HCT116 (cell line): ENCODE measurements around the gene TBXA2R. TPM values are rescaled to one million over a fixed set of nuclear protein-coding genes. Genes with fewer than 3 reads are reported as not detected.

Source experiments
- ATAC-seq: fragments of 200-7000 bp; cut with Tn5 transposase; 2 replicates; pipeline ENCODE4 v1.9.1; 2020; ENCODE audit warnings: mild to moderate bottlenecking, moderate library complexity
- BruUV-seq: library from RNA; stranded (reverse); fragments of 400-500 nt; replicated peaks from 2 replicates; lab custom pipeline; 2021; lab: Mats Ljungman, UMichigan
- CTCF ChIA-PET: fragments of 300-600 bp; sonication (Branson Sonifier 250); formaldehyde crosslinking; loops from one replicate; lab custom pipeline; 2021; ENCODE audit warnings: antibody characterized with exemption; lab: Charles Lee
- POLR2A ChIA-PET: fragments of 300-600, 350-600 bp; sonication (Branson Sonifier 250); formaldehyde crosslinking; loops from one replicate; lab custom pipeline; 2021; ENCODE audit warnings: antibody characterized with exemption; lab: Charles Lee
- RAD21 ChIA-PET, 2 experiments: fragments of 300-600 bp; sonication (Branson Sonifier 250); formaldehyde crosslinking; loops; one replicate each; lab custom pipeline; 2023; ENCODE audit warnings: low total read pairs in 2 of 2; ENCODE audit not compliant: uncharacterized antibody in 2 of 2, unreplicated experiment in 2 of 2, low non-redundant PET in 1 of 2; lab: Charles Lee
- DNase-seq: peaks from one replicate; pipeline ENCODE4 v3.0.0-alpha.2; 2010; ENCODE audit warnings: low read depth, low spot score
- H2AFZ ChIP-seq: fragments of 200-600 bp; shearing (Covaris generic), sonication (generic); 2 replicates; pipeline ENCODE4 v1.6.1; 2017; ENCODE audit warnings: low read depth, mixed run types, mixed read lengths, antibody characterized with exemption, low read length; ENCODE audit not compliant: poor library complexity, severe bottlenecking
- H3K27ac ChIP-seq: 2 replicates; pipeline ENCODE4 v1.5.1; 2012; ENCODE audit warnings: low read depth, low read length
- H3K27me3 ChIP-seq: fragments of 200-600 bp; sonication (generic); 2 replicates; pipeline ENCODE4 v1.6.1; 2016; ENCODE audit warnings: mixed run types, low read length, mixed read lengths; ENCODE audit not compliant: insufficient read depth
- H3K36me3 ChIP-seq, 2 experiments: fragments of 200-500 bp in 1 of 2; fragments of 200-600 bp in 1 of 2; sonication (Bioruptor generic) in 1 of 2; sonication (generic) in 1 of 2; 2 replicates each; pipeline versions ENCODE4 v1.5.1 to v1.6.1; 2014 to 2016; ENCODE audit warnings: low read length in 2 of 2, inconsistent platforms in 1 of 2, mixed read lengths in 1 of 2, mixed run types in 1 of 2; ENCODE audit not compliant: insufficient read depth in 2 of 2, control insufficient read depth in 1 of 2
- H3K4me1 ChIP-seq, 2 experiments: fragments of 200-600 bp in 1 of 2; sonication (generic) in 1 of 2; 2 replicates each; pipeline versions ENCODE4 v1.5.1 to v1.6.1; 2012 to 2017; ENCODE audit warnings: low read length in 2 of 2, inconsistent platforms in 1 of 2, mild to moderate bottlenecking in 1 of 2, mixed read lengths in 1 of 2, mixed run types in 1 of 2, moderate library complexity in 1 of 2; ENCODE audit not compliant: insufficient read depth in 2 of 2, control insufficient read depth in 1 of 2
- H3K4me2 ChIP-seq: fragments of 200-600 bp; sonication (generic); 2 replicates; pipeline ENCODE4 v1.6.1; 2017; ENCODE audit warnings: mixed run types, low read length, mixed read lengths
- H3K4me3 ChIP-seq, 2 experiments: fragments of 200-600 bp in 1 of 2; sonication (generic) in 1 of 2; replicated peaks in 1 of 2; 2 replicates each; pipeline ENCODE4 v1.5.1; 2011 to 2016; ENCODE audit warnings: low read length in 2 of 2, control low read depth in 1 of 2, low read depth in 1 of 2, mild to moderate bottlenecking in 1 of 2, mixed read lengths in 1 of 2, mixed run types in 1 of 2
- H3K79me2 ChIP-seq: fragments of 200-600 bp; sonication (generic); 2 replicates; pipeline ENCODE4 v1.6.1; 2017; ENCODE audit warnings: mild to moderate bottlenecking, mixed run types, low read length, moderate library complexity, mixed read lengths; ENCODE audit not compliant: insufficient read depth
- H3K9ac ChIP-seq: fragments of 200-600 bp; sonication (generic); 2 replicates; pipeline ENCODE4 v1.6.1; 2016; ENCODE audit warnings: low read length, mixed read lengths
- H3K9me2 ChIP-seq: fragments of 200-600 bp; sonication (generic), shearing (Covaris generic); 2 replicates; pipeline ENCODE4 v1.6.1; 2017; ENCODE audit warnings: mixed run types, mild to moderate bottlenecking, moderate library complexity; ENCODE audit not compliant: insufficient read depth
- H3K9me3 ChIP-seq, 2 experiments: fragments of 200-500 bp in 1 of 2; fragments of 200-600 bp in 1 of 2; sonication (Bioruptor generic) in 1 of 2; sonication (generic) in 1 of 2; 2 replicates each; pipeline ENCODE4 v1.6.1; 2014 to 2017; ENCODE audit warnings: low read length in 2 of 2, mixed read lengths in 2 of 2, inconsistent platforms in 1 of 2, low read depth in 1 of 2, mild to moderate bottlenecking in 1 of 2, mixed run types in 1 of 2, moderate library complexity in 1 of 2; ENCODE audit not compliant: control insufficient read depth in 1 of 2, insufficient read depth in 1 of 2
- H4K20me1 ChIP-seq: fragments of 200-600 bp; sonication (generic), shearing (Covaris generic); 2 replicates; pipeline ENCODE4 v1.6.1; 2017; ENCODE audit warnings: mixed run types, mild to moderate bottlenecking, moderate library complexity; ENCODE audit not compliant: insufficient read depth
- EGR1 ChIP-seq: IDR thresholded peaks from 2 replicates; pipeline ENCODE4 v1.6.1; 2012; ENCODE audit warnings: low read depth
- EZH2phosphoT487 ChIP-seq: fragments of 200-600 bp; IDR thresholded peaks from 2 replicates; pipeline ENCODE4 v1.6.1; 2018; ENCODE audit warnings: antibody characterized with exemption, borderline replicate concordance
- JUND ChIP-seq: IDR thresholded peaks from 2 replicates; pipeline ENCODE4 v1.6.1; 2012
- POLR2A ChIP-seq: IDR thresholded peaks from 2 replicates; pipeline ENCODE4 v1.7.0; 2011; ENCODE audit warnings: borderline replicate concordance; ENCODE audit not compliant: insufficient read depth, insufficient read length; ENCODE audit errors: extremely low read depth
- POLR2AphosphoS5 ChIP-seq: IDR thresholded peaks from 2 replicates; pipeline ENCODE4 v1.6.1; 2011; ENCODE audit warnings: mild to moderate bottlenecking, low read depth, low read length, moderate library complexity
- RAD21 ChIP-seq: IDR thresholded peaks from 2 replicates; pipeline ENCODE4 v1.6.1; 2012; ENCODE audit warnings: low read depth, mild to moderate bottlenecking
- REST ChIP-seq: IDR thresholded peaks from 2 replicates; pipeline ENCODE4 v1.6.1; 2012; ENCODE audit warnings: low read depth
- SIN3A ChIP-seq: IDR thresholded peaks from 2 replicates; pipeline ENCODE4 v1.6.1; 2012; ENCODE audit warnings: low read depth
- SRF ChIP-seq: IDR thresholded peaks from 2 replicates; pipeline ENCODE4 v1.6.1; 2012; ENCODE audit warnings: low read depth
- ZBTB33 ChIP-seq: IDR thresholded peaks from 2 replicates; pipeline ENCODE4 v1.6.1; 2011; ENCODE audit warnings: mild to moderate bottlenecking, low read length, moderate library complexity; ENCODE audit not compliant: insufficient replicate concordance; ENCODE audit errors: extremely low read depth
- intact Hi-C: fragments of 100-400 bp; cut with micrococcal nuclease; formaldehyde crosslinking; loops from 2 replicates; pipeline ENCODE4 v1.10.0; 2022
- total RNA-seq: library from RNA; stranded (reverse); gene quantifications from one replicate; pipeline ENCODE4 v1.2.1, GENCODE V29; 2021; ENCODE audit not compliant: unreplicated experiment
- TF ChIP-seq, protein P1 (sequence below): IDR thresholded peaks from 2 replicates; pipeline ENCODE4 v1.6.1; 2012
- TF ChIP-seq, protein P2 (sequence below): IDR thresholded peaks from 2 replicates; pipeline ENCODE4 v1.6.1; 2012

The TBXA2R gene
- total RNA-seq, 1 experiment from 2014 or later: 2.3 TPM

- TF ChIP-seq POLR2AphosphoS5 (no peak), RAD21 (no peak), JUND (no peak)
- TF ChIP-seq, protein P1, sequence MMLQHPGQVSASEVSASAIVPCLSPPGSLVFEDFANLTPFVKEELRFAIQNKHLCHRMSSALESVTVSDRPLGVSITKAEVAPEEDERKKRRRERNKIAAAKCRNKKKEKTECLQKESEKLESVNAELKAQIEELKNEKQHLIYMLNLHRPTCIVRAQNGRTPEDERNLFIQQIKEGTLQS: no peak
- TF ChIP-seq, all 23 proteins: peak for 0
These were observed 27.9 kb upstream of the TBXA2R start (continued) for GRCh38 chr19:3634496-3635045.

DNA sequence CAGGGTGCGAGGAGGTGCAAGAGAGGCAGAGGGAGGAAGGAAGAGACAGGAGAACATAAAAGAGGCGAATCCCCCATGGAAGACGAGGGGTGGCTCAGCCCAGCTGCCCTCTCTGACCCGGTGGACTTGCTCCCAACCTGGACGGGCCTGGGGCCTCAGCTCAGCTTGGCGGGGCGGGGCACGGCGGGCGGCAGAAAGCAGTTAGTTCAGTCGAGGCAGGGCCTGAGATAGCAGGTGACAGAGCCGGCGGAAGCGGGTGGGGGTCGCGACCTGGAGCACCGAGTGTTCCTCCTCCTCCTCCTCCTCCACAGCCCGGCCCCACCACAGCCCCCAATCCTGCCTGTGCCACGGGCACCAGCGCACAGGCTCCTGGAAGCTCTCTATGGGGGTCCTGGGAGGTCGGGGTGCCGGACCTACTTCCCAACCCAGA is 26.9 kb upstream of the TBXA2R start:
- H3K27ac ChIP-seq: no peak overlapping the region
- DNase-seq (no peak), ATAC-seq (no peak)
- TF ChIP-seq, protein P2, sequence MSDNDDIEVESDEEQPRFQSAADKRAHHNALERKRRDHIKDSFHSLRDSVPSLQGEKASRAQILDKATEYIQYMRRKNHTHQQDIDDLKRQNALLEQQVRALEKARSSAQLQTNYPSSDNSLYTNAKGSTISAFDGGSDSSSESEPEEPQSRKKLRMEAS: no peak
- TF ChIP-seq REST: no peak
- no peak for TF ChIP-seq EGR1
- TF ChIP-seq EZH2phosphoT487: no peak
- no peak for TF ChIP-seq RAD21
- TF ChIP-seq ZBTB33: no peak
- TF ChIP-seq SIN3A: no peak
- no peak for TF ChIP-seq SRF
- no peak for TF ChIP-seq POLR2A
- TF ChIP-seq, all 23 proteins: peak for 0
- Histone ChIP-seq H2AFZ (no peak overlapping the region), H3K79me2 (no peaks in the 10 kb centered on the region), H3K4me1 (no peaks in the 10 kb centered on the region), H3K4me3 (no peak overlapping the region), H3K9ac (no peak overlapping the region), H4K20me1 (no peaks in the 10 kb centered on the region), H3K9me3 (no peaks in the 10 kb centered on the region), H3K4me2 (no peak overlapping the region), H3K9me2 (no peaks in the 10 kb centered on the region), H3K36me3 (no peaks in the 10 kb centered on the region; a peak in 1 of 4 replicates), H3K27me3 (no peaks in the 10 kb centered on the region)
- intact Hi-C loops: no loop called here
- CTCF ChIA-PET: no interaction called here
- RAD21 ChIA-PET: no interaction called here
- no TSS peak for BruUV-seq
- POLR2A ChIA-PET: no interaction called here
